Sigmoid colon (tissue), 7 donors: ENCODE data around the gene TRAPPC3L. TPM values are rescaled to one million over a fixed set of nuclear protein-coding genes. Genes with fewer than 3 reads are reported as not detected.

Experiments
- DNase-seq: peaks from one replicate; pipeline ENCODE4 v3.0.0-alpha.2; 2019
- H3K27ac ChIP-seq, 4 donors: fragments of 200-600 bp; sonication (generic); one replicate each; pipeline ENCODE4 v1.5.1; 2016 to 2019; ENCODE audit warnings: mild to moderate bottlenecking in 1 of 4
- H3K27me3 ChIP-seq, 3 donors: fragments of 200-600 bp; sonication (generic); one replicate each; pipeline ENCODE4 v1.5.1; 2019; ENCODE audit warnings: mild to moderate bottlenecking in 1 of 3
- H3K36me3 ChIP-seq, 4 donors: fragments of 200-600 bp; sonication (generic); one replicate each; pipeline ENCODE4 v1.5.1; 2016 to 2019
- H3K4me1 ChIP-seq, 4 donors: fragments of 200-600 bp; sonication (generic); one replicate each; pipeline ENCODE4 v1.5.1; 2017 to 2019
- H3K4me3 ChIP-seq, 4 donors: fragments of 200-600 bp; sonication (generic); one replicate each; pipeline ENCODE4 v1.5.1; 2017 to 2019; ENCODE audit warnings: mild to moderate bottlenecking in 2 of 4, moderate library complexity in 1 of 4
- H3K9me3 ChIP-seq, 4 donors: fragments of 200-600 bp in 3 of 4; sonication (generic) in 3 of 4; one replicate each; pipeline versions ENCODE4 v1.5.1 to v1.6.1; 2013 to 2019
- EP300 ChIP-seq, 4 donors: sonication (generic); formaldehyde crosslinking; IDR thresholded peaks; one replicate each; pipeline ENCODE4 v1.6.1; 2017; ENCODE audit warnings: antibody characterized with exemption in 4 of 4
- POLR2A ChIP-seq, 2 donors: fragments of 450-650 bp; IDR thresholded peaks; one replicate each; pipeline ENCODE4 v1.6.1; 2016; ENCODE audit warnings: antibody characterized with exemption in 2 of 2, mild to moderate bottlenecking in 2 of 2, moderate library complexity in 2 of 2
- POLR2AphosphoS5 ChIP-seq, 4 donors: sonication (generic); formaldehyde crosslinking; IDR thresholded peaks; one replicate each; pipeline ENCODE4 v1.6.1; 2017; ENCODE audit warnings: antibody characterized with exemption in 4 of 4
- WGBS, 2 donors: extraction: QIAGEN DNeasy Blood & Tissue Kit; methylation state at CpG; one replicate each; pipeline ENCODE4 v1.1.7; 2013; 5-methylcytosine and 5-hydroxymethylcytosine counted together
- intact Hi-C: fragments of 100-400 bp; cut with DNase I; formaldehyde crosslinking; loops from one replicate; pipeline ENCODE4 v1.15.1; 2023
- polyA plus RNA-seq, 3 donors: library from polyadenylated mRNA; stranded (reverse); fragments of 200-250 nt; gene quantifications; one replicate each; pipeline ENCODE4 v1.2.3, GENCODE V29; 2013
- total RNA-seq, 4 donors: library from RNA; depleted of rRNA; stranded (reverse); fragments of >200 nt; gene quantifications; one replicate each; pipeline ENCODE4 v1.1.0, GENCODE V29; 2016
- TF ChIP-seq, protein P1 (sequence below), 4 experiments: fragments of 450-650 bp in 3 of 4; fragments of 200-600 bp in 1 of 4; IDR thresholded peaks; one replicate each; pipeline ENCODE4 v1.5.1; 2016 to 2019; ENCODE audit warnings: antibody characterized with exemption in 4 of 4, mild to moderate bottlenecking in 3 of 4, moderate library complexity in 2 of 4
- donor health status: healthy with polysubstance abuse.
- donor health status: Bipolar disorder and iron deficiency.
- donor health status: healthy.

The TRAPPC3L gene
- total and polyA plus RNA-seq, 7 donors, result not detected

DNA sequence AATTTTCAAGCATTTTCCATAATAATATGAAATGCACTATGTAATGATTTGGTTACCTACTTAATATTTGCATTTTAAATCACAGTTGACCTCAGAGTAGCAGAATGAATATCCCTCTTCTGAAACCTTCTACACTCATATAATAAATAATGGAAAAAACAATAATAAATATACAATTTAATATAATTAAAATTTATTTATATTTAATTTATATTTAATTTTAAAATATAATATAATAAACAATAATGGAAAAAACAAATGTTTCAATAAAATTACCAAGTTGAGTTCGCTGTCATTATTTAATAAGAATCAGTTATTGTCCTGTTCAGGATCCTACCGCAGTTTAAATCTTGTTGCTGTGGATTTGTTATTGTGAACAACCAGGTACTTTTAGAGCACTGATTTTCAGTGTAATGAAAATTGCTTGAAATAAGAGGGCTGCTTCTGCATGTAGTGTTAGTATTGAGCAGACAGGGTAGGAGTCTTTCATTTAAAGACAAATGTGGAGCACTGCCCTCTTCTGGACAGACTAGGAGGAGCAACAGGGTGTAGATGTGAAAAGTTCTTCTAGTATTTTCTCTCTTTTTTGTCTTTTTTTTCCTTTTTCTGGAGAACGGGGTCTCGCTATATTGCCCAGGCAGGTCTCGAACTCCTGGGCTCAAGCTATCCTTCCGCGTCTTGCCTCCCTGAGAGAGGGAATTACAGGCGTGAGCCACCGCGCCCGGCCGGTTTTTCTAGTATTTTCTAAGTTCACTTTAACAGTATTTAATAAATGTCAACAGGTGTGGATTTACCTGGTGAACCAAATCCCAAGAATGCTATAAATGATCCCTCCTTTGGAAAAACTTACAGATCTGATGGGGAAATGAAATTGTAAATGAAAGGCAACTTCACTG, 13.6 kb downstream of the TRAPPC3L start:
- no peak for TF ChIP-seq POLR2A (IDR thresholded peaks at IDR 0.05)
- TF ChIP-seq, protein P1, sequence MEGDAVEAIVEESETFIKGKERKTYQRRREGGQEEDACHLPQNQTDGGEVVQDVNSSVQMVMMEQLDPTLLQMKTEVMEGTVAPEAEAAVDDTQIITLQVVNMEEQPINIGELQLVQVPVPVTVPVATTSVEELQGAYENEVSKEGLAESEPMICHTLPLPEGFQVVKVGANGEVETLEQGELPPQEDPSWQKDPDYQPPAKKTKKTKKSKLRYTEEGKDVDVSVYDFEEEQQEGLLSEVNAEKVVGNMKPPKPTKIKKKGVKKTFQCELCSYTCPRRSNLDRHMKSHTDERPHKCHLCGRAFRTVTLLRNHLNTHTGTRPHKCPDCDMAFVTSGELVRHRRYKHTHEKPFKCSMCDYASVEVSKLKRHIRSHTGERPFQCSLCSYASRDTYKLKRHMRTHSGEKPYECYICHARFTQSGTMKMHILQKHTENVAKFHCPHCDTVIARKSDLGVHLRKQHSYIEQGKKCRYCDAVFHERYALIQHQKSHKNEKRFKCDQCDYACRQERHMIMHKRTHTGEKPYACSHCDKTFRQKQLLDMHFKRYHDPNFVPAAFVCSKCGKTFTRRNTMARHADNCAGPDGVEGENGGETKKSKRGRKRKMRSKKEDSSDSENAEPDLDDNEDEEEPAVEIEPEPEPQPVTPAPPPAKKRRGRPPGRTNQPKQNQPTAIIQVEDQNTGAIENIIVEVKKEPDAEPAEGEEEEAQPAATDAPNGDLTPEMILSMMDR (IDR thresholded peaks at IDR 0.05), result peak; percentile 35 to 73 (median 66)
- H3K36me3 ChIP-seq, result no peaks in the 10 kb centered on the region
- no peak overlapping the region for H3K4me3 ChIP-seq
- H3K27ac ChIP-seq, result no peak overlapping the region
- no peaks in the 10 kb centered on the region for H3K9me3 ChIP-seq
- no peak for DNase-seq
- 48 to 84% methylated on average over 12 of the region's 12 CpGs for WGBS, 2 donors
- intact Hi-C loops, result loop anchor here (5.0 to 10.0 kb wide), 2 partner anchors 113 to 245 kb away; no protein-coding TSS in a partner anchor
- H3K4me1 ChIP-seq, result no peaks in the 10 kb centered on the region
- H3K27me3 ChIP-seq, result no peaks in the 10 kb centered on the region

DNA sequence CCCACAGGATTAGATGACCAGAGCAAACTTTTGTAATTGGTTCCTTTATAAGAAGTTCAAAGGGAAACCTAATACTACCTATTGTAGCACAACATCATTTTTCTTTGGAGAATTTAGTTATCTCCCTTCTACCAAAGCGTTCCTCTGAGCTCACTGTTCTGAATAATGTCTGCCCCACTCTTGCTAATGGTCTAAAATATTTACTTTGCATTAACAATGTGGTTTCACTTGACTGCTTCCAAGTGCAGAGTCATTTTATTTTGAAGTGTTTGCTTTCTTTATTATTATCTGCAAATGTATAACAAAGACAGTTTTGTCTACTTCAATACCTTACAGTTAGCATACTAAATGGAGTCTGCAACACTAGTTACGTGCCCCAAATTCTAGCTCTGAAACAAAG, 15.0 kb downstream of the TRAPPC3L start:
- no peaks in the 10 kb centered on the region for H3K27me3 ChIP-seq
- no peaks in the 10 kb centered on the region for H3K36me3 ChIP-seq
- no peak for DNase-seq
- no peaks in the 10 kb centered on the region for H3K9me3 ChIP-seq
- no peak overlapping the region for H3K4me3 ChIP-seq
- no peaks in the 10 kb centered on the region for H3K4me1 ChIP-seq
- no peak overlapping the region for H3K27ac ChIP-seq
- WGBS, 2 donors, result 17 to 60% methylated on average over 2 of the region's 2 CpGs
- TF ChIP-seq, protein P1 (IDR thresholded peaks at IDR 0.05), result no peak
- no peak for TF ChIP-seq EP300 (IDR thresholded peaks at IDR 0.05)
- TF ChIP-seq POLR2AphosphoS5 (IDR thresholded peaks at IDR 0.05), result no peak
- no peak for TF ChIP-seq POLR2A (IDR thresholded peaks at IDR 0.05)
- intact Hi-C loops, result loop anchor here (5.0 to 10.0 kb wide), 2 partner anchors 114 to 243 kb away; no protein-coding TSS in a partner anchor

DNA sequence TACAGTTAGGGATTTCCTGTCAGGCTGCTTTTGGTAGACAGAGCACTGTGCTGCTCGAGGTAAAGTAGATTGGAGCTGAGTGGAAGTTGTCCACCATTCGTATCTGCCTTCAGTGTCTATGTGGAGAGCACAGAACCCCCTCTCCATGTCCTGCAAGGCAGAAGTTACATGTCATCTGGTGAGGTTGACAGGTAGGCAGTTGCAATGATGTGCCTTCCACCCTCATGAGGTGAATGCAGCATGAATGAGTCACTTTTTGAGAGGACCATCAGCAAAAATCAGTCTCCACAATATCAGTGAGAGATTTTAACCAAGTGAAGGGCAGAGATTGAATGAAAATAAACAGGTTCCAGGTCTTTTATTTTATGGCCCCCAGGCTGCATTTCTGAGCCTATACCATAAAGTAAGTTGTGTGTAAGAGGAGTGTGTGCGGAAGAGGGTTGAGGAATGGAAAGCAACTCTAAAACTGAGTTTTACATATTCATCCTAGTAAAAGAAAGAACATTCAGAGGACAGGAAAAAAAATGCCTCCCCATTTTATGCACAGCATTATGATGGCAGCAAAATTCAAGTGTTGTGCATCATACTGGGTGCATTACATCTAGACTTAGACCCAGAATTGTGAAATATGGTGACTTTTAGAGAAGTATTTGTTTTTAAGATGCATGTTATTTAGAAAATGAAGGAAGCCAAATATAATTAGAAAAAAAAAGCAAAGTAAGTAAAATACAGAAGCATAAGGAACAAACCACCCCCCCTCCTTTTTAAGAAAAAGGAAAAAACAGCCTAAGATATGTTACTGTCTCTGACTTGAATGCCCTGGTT, 15.8 kb downstream of the TRAPPC3L start:
- Histone ChIP-seq H3K27me3 (no peaks in the 10 kb centered on the region), H3K4me1 (no peaks in the 10 kb centered on the region), H3K4me3 (no peak overlapping the region), H3K9me3 (no peaks in the 10 kb centered on the region), H3K27ac (no peak overlapping the region), H3K36me3 (no peaks in the 10 kb centered on the region)
- intact Hi-C loops, result loop anchor here (5.0 to 10.0 kb wide), 2 partner anchors 115 to 242 kb away; no protein-coding TSS in a partner anchor
- TF ChIP-seq, protein P1 (IDR thresholded peaks at IDR 0.05), result no peak
- DNase-seq, result no peak
- WGBS, 2 donors, result 80 to 82% methylated on average over 3 of the region's 3 CpGs

DNA sequence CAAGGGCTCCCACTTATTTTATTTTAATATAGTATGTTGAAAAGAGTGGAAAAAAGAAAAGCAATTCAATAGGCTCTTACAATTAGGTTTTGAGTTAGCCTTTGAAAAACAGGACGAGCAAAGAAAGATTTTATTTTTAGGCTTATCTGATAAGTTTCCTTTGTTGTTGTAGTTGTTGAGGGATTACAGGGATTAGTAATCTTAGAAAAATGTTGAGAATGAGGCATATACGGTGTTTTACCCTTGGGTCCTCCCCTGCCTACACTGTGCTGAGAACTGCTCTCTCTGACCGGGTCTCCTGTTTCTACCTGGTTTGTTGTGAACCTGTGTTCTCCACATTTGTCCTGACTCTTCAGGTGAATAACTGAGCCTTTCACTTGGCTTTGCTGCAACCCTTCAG, 16.7 kb downstream of the TRAPPC3L start:
- TF ChIP-seq EP300 (IDR thresholded peaks at IDR 0.05) (no peak), POLR2A (IDR thresholded peaks at IDR 0.05) (no peak), POLR2AphosphoS5 (IDR thresholded peaks at IDR 0.05) (no peak)
- TF ChIP-seq, protein P1 (IDR thresholded peaks at IDR 0.05), result no peak
- Histone ChIP-seq H3K4me3 (no peak overlapping the region), H3K36me3 (no peaks in the 10 kb centered on the region), H3K27me3 (no peaks in the 10 kb centered on the region), H3K27ac (no peak overlapping the region), H3K9me3 (no peaks in the 10 kb centered on the region), H3K4me1 (no peaks in the 10 kb centered on the region)
- WGBS, 2 donors, result 64 to 78% methylated on average over 3 of the region's 3 CpGs
- intact Hi-C loops, result no loop called here
- no peak for DNase-seq
